ENCODE measurements around the gene KEAP1. TPM values are rescaled to one million over a fixed set of nuclear protein-coding genes. Genes with fewer than 3 reads are reported as not detected.
A peak's percentile ranks its signal among the peaks of the same experiment; 100 is the strongest.

KEAP1 gene
- total and polyA plus RNA-seq, 2 of the 13 experiments (the other 11 are each of a cell fraction or from before 2014, with no cell fraction given), result 56.7 to 72.9 TPM

DNA sequence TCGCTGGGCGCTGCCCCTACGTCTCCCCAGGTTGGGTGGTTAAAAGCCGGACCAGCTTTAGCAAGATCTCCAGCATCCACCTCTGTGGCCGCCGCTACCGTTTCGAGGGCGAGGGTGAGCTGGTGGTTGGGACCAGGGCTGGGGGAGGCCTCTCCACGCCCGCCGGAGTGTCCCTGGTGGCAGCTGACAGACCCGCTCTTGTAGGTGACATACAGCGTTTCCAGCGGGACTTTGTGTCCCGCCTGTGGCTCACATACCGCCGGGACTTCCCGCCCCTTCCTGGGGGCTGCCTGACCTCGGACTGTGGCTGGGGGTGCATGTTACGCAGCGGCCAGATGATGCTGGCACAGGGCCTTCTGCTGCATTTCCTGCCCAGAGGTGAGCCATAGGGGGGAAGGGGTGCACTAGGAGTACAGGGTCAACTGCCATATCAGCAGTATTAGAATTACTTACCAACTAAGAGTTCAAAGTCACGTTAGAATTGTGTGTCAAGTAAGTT, 41.6 kb upstream of the KEAP1 start:
- intact Hi-C loops (cut with micrococcal nuclease; ENCODE audit: unreplicated experiment) (no loop called here), in situ Hi-C loops (cut with HindIII; ENCODE audit: extremely low pct_ligation_motif_present, low pct_unique_long_range_greater_than_20kb) (no loop called here)
- H3K27me3 ChIP-seq (ENCODE audit: control insufficient read depth in 1 of 2, insufficient read depth in 2 of 2, low read length in 2 of 2), result no peaks in the 10 kb centered on the region
- peaks cover 17% of the 10 kb centered on the region for H3K4me1 ChIP-seq (ENCODE audit: insufficient read depth, low read length)
- DNase-seq (ENCODE audit: low spot score), result no peak
- POLR2A ChIA-PET, result no interaction called here
- peak overlapping the region; percentile 91; the same call in 1 of the 2 replicates for H3K9ac ChIP-seq (ENCODE audit: insufficient read depth, low read depth, low read length)
- peak overlapping the region; percentile 76 for H3K27ac ChIP-seq (ENCODE audit: extremely low read length, insufficient read depth, low read length)
- no peak overlapping the region for H2AFZ ChIP-seq (ENCODE audit: low read length)
- peak; percentile 43 for ATAC-seq
- peak overlapping the region in 2 of 3 experiments; percentile 89 to 98; a peak in 4 of 6 replicates for H3K4me3 ChIP-seq (replicated peaks in 1 of 3; ENCODE audit: insufficient read depth in 1 of 3, low read depth in 2 of 3, low read length in 3 of 3)
- CTCF ChIA-PET (ENCODE audit: low intra/inter-chr PET ratio, low total read pairs), result no interaction called here
- H4K20me1 ChIP-seq (ENCODE audit: insufficient read depth, low read length), result no peaks in the 10 kb centered on the region
- no peaks in the 10 kb centered on the region for H3K9me3 ChIP-seq (ENCODE audit: low read length)
- peak overlapping the region; percentile 74 for H3K4me2 ChIP-seq (ENCODE audit: low read depth, low read length)
- no peak for FAIRE-seq
- H3K36me3 ChIP-seq (replicated peaks in 1 of 2; ENCODE audit: control insufficient read depth in 1 of 2, insufficient read depth in 2 of 2, low read length in 2 of 2), result peaks cover 2 to 18% of the 10 kb centered on the region in 2 experiments; a peak in 3 of 5 replicates
- BruUV-seq (replicated peaks), result TSS peak; percentile 71
- no peaks in the 10 kb centered on the region for H3K79me2 ChIP-seq (ENCODE audit: insufficient read depth, low read length)
- WGBS (ENCODE audit: low lambda C conversion rate), result 42% methylated on average over 12 of the region's 23 CpGs
- no peak for TF ChIP-seq ZNF792 (CRISPR knock-in tag; IDR thresholded peaks at IDR 0.05)
- no peak for TF ChIP-seq SRSF9 (IDR thresholded peaks at IDR 0.05; ENCODE audit: borderline replicate concordance, insufficient read depth, low read depth, low read length, poor library complexity, severe bottlenecking)
- TF ChIP-seq ZNF496 (CRISPR knock-in tag; IDR thresholded peaks at IDR 0.05; ENCODE audit: insufficient replicate concordance), result no peak
- TF ChIP-seq MAZ (IDR thresholded peaks at IDR 0.05; ENCODE audit: borderline replicate concordance, low read depth, low read length), result no peak
- no peak for TF ChIP-seq MAZ (CRISPR knock-in tag; IDR thresholded peaks at IDR 0.05; ENCODE audit: low read depth)
- TF ChIP-seq, protein P1, sequence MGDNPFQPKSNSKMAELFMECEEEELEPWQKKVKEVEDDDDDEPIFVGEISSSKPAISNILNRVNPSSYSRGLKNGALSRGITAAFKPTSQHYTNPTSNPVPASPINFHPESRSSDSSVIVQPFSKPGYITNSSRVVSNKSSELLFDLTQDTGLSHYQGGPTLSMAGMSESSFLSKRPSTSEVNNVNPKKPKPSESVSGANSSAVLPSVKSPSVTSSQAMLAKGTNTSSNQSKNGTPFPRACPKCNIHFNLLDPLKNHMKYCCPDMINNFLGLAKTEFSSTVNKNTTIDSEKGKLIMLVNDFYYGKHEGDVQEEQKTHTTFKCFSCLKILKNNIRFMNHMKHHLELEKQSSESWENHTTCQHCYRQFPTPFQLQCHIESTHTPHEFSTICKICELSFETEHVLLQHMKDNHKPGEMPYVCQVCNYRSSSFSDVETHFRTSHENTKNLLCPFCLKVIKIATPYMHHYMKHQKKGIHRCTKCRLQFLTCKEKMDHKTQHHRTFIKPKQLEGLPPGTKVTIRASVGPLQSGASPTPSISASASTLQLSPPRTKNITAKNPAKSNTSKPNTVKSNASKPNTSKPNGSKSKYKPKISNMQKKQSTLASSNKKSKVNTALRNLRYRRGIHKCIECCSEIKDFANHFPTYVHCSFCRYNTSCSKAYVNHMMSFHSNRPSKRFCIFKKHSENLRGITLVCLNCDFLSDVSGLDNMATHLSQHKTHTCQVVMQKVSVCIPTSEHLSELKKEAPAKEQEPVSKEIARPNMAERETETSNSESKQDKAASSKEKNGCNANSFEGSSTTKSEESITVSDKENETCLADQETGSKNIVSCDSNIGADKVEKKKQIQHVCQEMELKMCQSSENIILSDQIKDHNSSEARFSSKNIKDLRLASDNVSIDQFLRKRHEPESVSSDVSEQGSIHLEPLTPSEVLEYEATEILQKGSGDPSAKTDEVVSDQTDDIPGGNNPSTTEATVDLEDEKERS (CRISPR knock-in tag; IDR thresholded peaks at IDR 0.05), result no peak
- no peak for TF ChIP-seq PPARG (CRISPR knock-in tag; conservative IDR thresholded peaks at IDR 0.05)
- TF ChIP-seq MED1 (CRISPR knock-in tag; IDR thresholded peaks at IDR 0.05), result no peak
- TF ChIP-seq RXRA (CRISPR knock-in tag; IDR thresholded peaks at IDR 0.05), result peak; percentile 34; the same call in 1 of the 2 replicates
- TF ChIP-seq DMAP1 (CRISPR knock-in tag; IDR thresholded peaks at IDR 0.05), result peak; percentile 40; the same call in 1 of the 2 replicates
- no peak for TF ChIP-seq XRCC5 (optimal IDR thresholded peaks at IDR 0.05; ENCODE audit: low read length)
- TF ChIP-seq ZNF747 (CRISPR knock-in tag; IDR thresholded peaks at IDR 0.05; ENCODE audit: borderline replicate concordance), result no peak
- no peak for TF ChIP-seq HNRNPL (IDR thresholded peaks at IDR 0.05; ENCODE audit: low read depth, low read length)
- TF ChIP-seq KDM2A (CRISPR knock-in tag; IDR thresholded peaks at IDR 0.05; ENCODE audit: borderline replicate concordance, low read depth), result no peak; the same call in 1 of the 2 replicates
- TF ChIP-seq PATZ1 (CRISPR knock-in tag; IDR thresholded peaks at IDR 0.05), result peak; percentile 64
- TF ChIP-seq HOXA3 (CRISPR knock-in tag; IDR thresholded peaks at IDR 0.05), result 0 out of 2 replicates have a peak, but pooled peaks have one; percentile 26
- TF ChIP-seq TRIM24 (CRISPR knock-in tag; IDR thresholded peaks at IDR 0.05), result no peak
- no peak for TF ChIP-seq ZNF281 (CRISPR knock-in tag; IDR thresholded peaks at IDR 0.05; ENCODE audit: borderline replicate concordance)

All from HepG2 (cell line).